ENCODE measurements around the gene SNRNP200.

DNA sequence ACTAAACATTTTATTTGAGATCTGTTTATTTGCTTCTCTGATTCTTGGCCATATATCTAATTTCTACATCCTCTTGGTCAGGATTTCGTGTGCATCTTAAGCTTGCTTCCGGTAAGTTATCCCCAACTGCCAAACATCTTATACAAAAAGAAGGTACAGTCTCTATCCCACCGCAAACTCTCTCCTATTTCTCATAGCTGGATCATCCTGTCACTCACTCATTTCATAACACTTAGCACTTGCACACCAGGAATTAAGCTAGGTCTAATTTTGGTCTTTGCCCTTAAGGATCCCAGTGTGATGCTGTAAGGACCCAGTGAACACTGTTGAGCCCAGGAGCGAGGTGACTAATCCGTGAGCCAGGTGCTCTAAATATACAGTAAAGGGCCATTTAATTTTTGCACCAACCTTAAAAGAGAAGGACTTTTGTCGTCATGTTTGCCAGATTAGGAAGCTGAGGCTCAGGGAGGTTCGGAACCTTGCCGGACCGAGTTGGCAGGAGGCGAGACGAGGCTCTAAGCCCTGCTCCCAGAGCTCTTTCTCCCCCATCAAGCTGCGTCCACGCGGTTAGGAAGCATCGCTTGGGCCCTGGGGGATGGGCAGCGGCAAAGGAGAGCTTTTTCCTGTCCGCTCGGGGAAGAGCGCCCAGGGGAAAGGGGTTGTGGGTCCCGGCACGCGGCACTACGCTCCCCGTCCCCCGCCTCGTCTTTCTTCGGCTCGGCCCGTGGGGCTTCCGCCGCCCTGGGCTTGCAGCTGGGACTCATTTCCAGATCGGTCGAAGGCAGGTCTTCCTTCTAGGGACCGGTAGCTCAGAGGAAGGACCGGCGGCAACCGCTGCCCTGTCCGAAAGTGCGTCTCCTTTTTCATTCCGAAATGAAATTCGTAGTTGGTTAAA, 15.6 kb upstream of the SNRNP200 start:
- TF ChIP-seq CTCF (IDR thresholded peaks at IDR 0.05): no peak
- TF ChIP-seq POLR2A (IDR thresholded peaks at IDR 0.05): no peak
